SK-N-SH (cell line): ENCODE measurements around the gene RIC8B. TPM values are rescaled to one million over a fixed set of nuclear protein-coding genes. Genes with fewer than 3 reads are reported as not detected.

Source experiments
- CTCF ChIA-PET: fragments of 300-600, 350-600 bp; formaldehyde crosslinking; extraction: SDS; loops from one replicate; lab custom pipeline; 2021; lab: Yijun Ruan, JAX
- POLR2A ChIA-PET: fragments of 350-600 bp; sonication (Branson Sonifier 250); formaldehyde crosslinking; extraction: SDS; loops from one replicate; lab custom pipeline; 2020; ENCODE audit warnings: antibody characterized with exemption, inconsistent platforms; lab: Yijun Ruan, JAX
- DNase-seq: peaks from one replicate; pipeline ENCODE4 v3.0.0; 2012
- H2AFZ ChIP-seq: fragments of 200-600 bp; sonication (generic); 2 replicates; pipeline ENCODE4 v1.8.1; 2016; ENCODE audit warnings: antibody characterized with exemption, mild to moderate bottlenecking, low read depth
- H3F3A ChIP-seq: fragments of 200-600 bp; sonication (generic); replicated peaks from 2 replicates; pipeline ENCODE3; 2016; ENCODE audit warnings: antibody characterized with exemption, mild to moderate bottlenecking; ENCODE audit not compliant: insufficient read depth
- H3K27ac ChIP-seq, 2 experiments: fragments of 200-500 bp in 1 of 2; fragments of 200-600 bp in 1 of 2; sonication (Bioruptor generic) in 1 of 2; sonication (generic), shearing (Covaris generic) in 1 of 2; 2 replicates each; pipeline versions ENCODE4 v1.5.1 to v1.6.1; 2014 to 2016; ENCODE audit warnings: low read depth in 2 of 2, inconsistent platforms in 1 of 2, low read length in 1 of 2, mild to moderate bottlenecking in 1 of 2, mixed read lengths in 1 of 2
- H3K27me3 ChIP-seq: fragments of 200-600 bp; sonication (generic), shearing (Covaris generic); 2 replicates; pipeline ENCODE4 v1.6.1; 2016; ENCODE audit warnings: mixed run types; ENCODE audit not compliant: insufficient read depth
- H3K36me3 ChIP-seq, 2 experiments: fragments of 200-500 bp in 1 of 2; fragments of 200-600 bp in 1 of 2; sonication (Bioruptor generic) in 1 of 2; sonication (generic) in 1 of 2; replicated peaks in 1 of 2; 2 replicates each; pipeline versions ENCODE3 to v1.5.1; 2014 to 2016; ENCODE audit warnings: low read length in 1 of 2, mild to moderate bottlenecking in 1 of 2; ENCODE audit not compliant: insufficient read depth in 2 of 2, control insufficient read depth in 1 of 2
- H3K4me1 ChIP-seq, 2 experiments: fragments of 200-500 bp in 1 of 2; fragments of 200-600 bp in 1 of 2; sonication (Bioruptor generic) in 1 of 2; sonication (generic), shearing (Covaris generic) in 1 of 2; 2 replicates each; pipeline versions ENCODE4 v1.5.1 to v1.6.1; 2014 to 2016; ENCODE audit warnings: low read depth in 1 of 2, low read length in 1 of 2, mixed run types in 1 of 2; ENCODE audit not compliant: insufficient read depth in 2 of 2, control insufficient read depth in 1 of 2
- H3K4me2 ChIP-seq: fragments of 200-600 bp; sonication (generic), shearing (Covaris generic); 2 replicates; pipeline ENCODE4 v1.6.1; 2017; ENCODE audit warnings: mixed run types
- H3K4me3 ChIP-seq, 2 experiments: fragments of 200-500 bp in 1 of 2; fragments of 200-600 bp in 1 of 2; sonication (Bioruptor generic) in 1 of 2; sonication (generic), shearing (Covaris generic) in 1 of 2; 2 replicates each; pipeline versions ENCODE4 v1.5.1 to v1.8.1; 2014 to 2016; ENCODE audit warnings: low read depth in 2 of 2, inconsistent platforms in 1 of 2, low read length in 1 of 2, mild to moderate bottlenecking in 1 of 2, mixed read lengths in 1 of 2, moderate library complexity in 1 of 2
- H3K79me2 ChIP-seq: fragments of 200-600 bp; sonication (generic); 2 replicates; pipeline ENCODE4 v1.8.1; 2017; ENCODE audit warnings: mild to moderate bottlenecking; ENCODE audit not compliant: insufficient read depth
- H3K9ac ChIP-seq: fragments of 200-600 bp; sonication (generic); 2 replicates; pipeline ENCODE4 v1.6.1; 2017; ENCODE audit warnings: mixed run types
- H3K9me2 ChIP-seq: fragments of 200-600 bp; sonication (generic); 2 replicates; pipeline ENCODE4 v1.6.1; 2017; ENCODE audit warnings: mixed run types
- H3K9me3 ChIP-seq: fragments of 200-600 bp; sonication (generic); 2 replicates; pipeline ENCODE4 v1.6.1; 2017; ENCODE audit warnings: mixed run types, mild to moderate bottlenecking, moderate library complexity
- H4K20me1 ChIP-seq: fragments of 200-600 bp; sonication (generic); 2 replicates; pipeline ENCODE4 v1.6.1; 2017; ENCODE audit warnings: mild to moderate bottlenecking, mixed run types; ENCODE audit not compliant: insufficient read depth
- FOXM1 ChIP-seq: IDR thresholded peaks from 2 replicates; pipeline ENCODE4 v1.4.0; 2012; ENCODE audit warnings: low read depth, mild to moderate bottlenecking
- GABPA ChIP-seq: IDR thresholded peaks from 2 replicates; pipeline ENCODE4 v1.4.0; 2012; ENCODE audit warnings: low read depth, mild to moderate bottlenecking
- GATA2 ChIP-seq: sonication (generic); formaldehyde crosslinking; IDR thresholded peaks from 2 replicates; pipeline ENCODE4 v1.5.0; 2020; ENCODE audit warnings: mild to moderate bottlenecking, missing genetic modification reagents
- NRF1 ChIP-seq: IDR thresholded peaks from 2 replicates; pipeline ENCODE4 v1.6.1; 2012; ENCODE audit warnings: low read depth, mild to moderate bottlenecking, low read length
- RAD21 ChIP-seq: IDR thresholded peaks from 2 replicates; pipeline ENCODE4 v1.6.1; 2012; ENCODE audit warnings: mild to moderate bottlenecking, low read length
- RCOR1 ChIP-seq: fragments of 150-350 bp; IDR thresholded peaks from 2 replicates; pipeline ENCODE4 v1.6.1; 2017; ENCODE audit warnings: antibody characterized with exemption, low read length
- SIN3A ChIP-seq: IDR thresholded peaks from 2 replicates; pipeline ENCODE4 v1.6.1; 2012; ENCODE audit warnings: low read depth, mild to moderate bottlenecking, low read length, moderate library complexity, borderline replicate concordance
- SMC3 ChIP-seq: IDR thresholded peaks from 2 replicates; pipeline ENCODE4 v1.6.1; 2012; ENCODE audit warnings: low read depth, low read length, improper control_type of control experiment
- TAF1 ChIP-seq: IDR thresholded peaks from 2 replicates; pipeline ENCODE4 v1.6.1; 2012; ENCODE audit warnings: low read depth, mild to moderate bottlenecking, low read length, moderate library complexity, borderline replicate concordance
- YY1 ChIP-seq: IDR thresholded peaks from 2 replicates; pipeline ENCODE4 v1.4.0; 2012; ENCODE audit warnings: low read depth, mild to moderate bottlenecking
- WGBS: methylation state at CpG from one replicate; pipeline ENCODE4 v1.1.6; 2017; ENCODE audit warnings: low lambda C conversion rate; 5-methylcytosine and 5-hydroxymethylcytosine counted together
- polyA plus RNA-seq, 3 experiments: library from polyadenylated mRNA; depleted of rRNA; stranded (reverse); fragments of >200 nt; gene quantifications; 2 replicates each; pipeline ENCODE4 v1.2.3, GENCODE V29; 2012
- TF ChIP-seq, protein P1 (sequence below): IDR thresholded peaks from 2 replicates; pipeline ENCODE4 v1.4.0; 2012; ENCODE audit warnings: low read depth, borderline replicate concordance
- TF ChIP-seq, protein P2 (sequence below): IDR thresholded peaks from 2 replicates; pipeline ENCODE4 v1.4.0; 2012; ENCODE audit warnings: low read depth, borderline replicate concordance
- TF ChIP-seq, protein P3 (sequence below): IDR thresholded peaks from 2 replicates; pipeline ENCODE4 v1.4.0; 2012; ENCODE audit warnings: low read depth
- TF ChIP-seq, protein P4 (sequence below): fragments of 150-350 bp; IDR thresholded peaks from 2 replicates; pipeline ENCODE4 v1.6.1; 2016; ENCODE audit warnings: mild to moderate bottlenecking, low read depth, low read length

Gene RIC8B
- polyA plus RNA-seq, 1 of the 3 experiments (the other 2 are of a cell fraction) = 6.2 TPM

DNA sequence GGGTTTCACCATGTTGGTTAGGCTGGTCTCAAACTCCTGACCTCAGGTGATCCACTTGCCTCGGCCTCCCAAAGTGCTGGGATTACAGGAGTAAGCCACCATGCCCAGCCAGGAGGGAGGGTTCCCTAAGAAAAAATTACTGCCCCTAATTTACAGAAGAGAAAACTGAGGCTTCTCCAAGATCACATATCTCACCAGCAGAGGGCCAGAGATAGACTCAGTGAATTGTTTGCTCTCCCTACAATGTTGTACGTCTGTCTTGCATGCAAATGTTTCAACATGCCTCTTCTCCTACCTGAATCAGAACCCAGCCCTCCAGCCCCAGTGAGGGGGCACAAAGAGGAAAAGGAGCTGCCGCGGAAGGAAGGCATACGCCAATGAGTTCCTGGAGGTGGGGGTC is 132.9 kb downstream of the RIC8B start (continued):
- TF ChIP-seq GABPA = no peak
- no peak for TF ChIP-seq NRF1
- no peak for TF ChIP-seq GATA2
- TF ChIP-seq SIN3A = no peak
- TF ChIP-seq SMC3 = no peak
- TF ChIP-seq, all 33 proteins: peak for 0

DNA sequence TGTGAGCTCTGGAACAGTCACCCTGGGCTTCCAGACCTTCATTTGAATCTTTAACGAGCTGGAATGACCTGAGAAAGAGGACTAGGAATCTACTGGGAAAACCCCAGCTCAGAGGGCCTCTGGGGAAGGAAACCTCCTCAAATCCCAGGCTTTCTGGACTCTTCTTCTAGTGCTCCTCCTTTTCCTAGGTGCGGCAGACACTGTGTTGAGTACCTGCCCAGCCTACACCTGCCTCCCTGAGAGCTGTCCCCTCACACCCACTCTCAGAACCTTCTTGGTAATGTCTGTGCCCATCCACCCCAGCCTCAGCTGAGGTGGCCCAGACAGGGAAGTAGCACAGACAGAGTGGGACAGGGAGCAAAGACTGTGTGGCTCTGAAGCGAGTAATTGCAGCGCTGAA is 133.4 kb downstream of the RIC8B start:
- ChIA-PET POLR2A (no interaction called here), CTCF (interaction anchor here (1.3 to 12.9 kb wide), 2 partner anchors 13 to 551 kb away, joined by 5 to 88 read pairs; partner anchors contain the start of gene POLR3B)
- Histone ChIP-seq H3K9me2 (no peaks in the 10 kb centered on the region), H3K79me2 (no peaks in the 10 kb centered on the region), H2AFZ (no peak overlapping the region), H3K27ac (no peak overlapping the region), H3K4me2 (no peak overlapping the region), H3K27me3 (no peaks in the 10 kb centered on the region), H3F3A (no peaks in the 10 kb centered on the region), H4K20me1 (no peaks in the 10 kb centered on the region), H3K9ac (no peak overlapping the region), H3K36me3 (no peaks in the 10 kb centered on the region), H3K4me1 (no peaks in the 10 kb centered on the region; a peak in 1 of 4 replicates), H3K9me3 (no peaks in the 10 kb centered on the region), H3K4me3 (no peak overlapping the region)
- WGBS = 70% methylated on average over 3 of the region's 4 CpGs
- no peak for TF ChIP-seq YY1
- TF ChIP-seq, protein P1, sequence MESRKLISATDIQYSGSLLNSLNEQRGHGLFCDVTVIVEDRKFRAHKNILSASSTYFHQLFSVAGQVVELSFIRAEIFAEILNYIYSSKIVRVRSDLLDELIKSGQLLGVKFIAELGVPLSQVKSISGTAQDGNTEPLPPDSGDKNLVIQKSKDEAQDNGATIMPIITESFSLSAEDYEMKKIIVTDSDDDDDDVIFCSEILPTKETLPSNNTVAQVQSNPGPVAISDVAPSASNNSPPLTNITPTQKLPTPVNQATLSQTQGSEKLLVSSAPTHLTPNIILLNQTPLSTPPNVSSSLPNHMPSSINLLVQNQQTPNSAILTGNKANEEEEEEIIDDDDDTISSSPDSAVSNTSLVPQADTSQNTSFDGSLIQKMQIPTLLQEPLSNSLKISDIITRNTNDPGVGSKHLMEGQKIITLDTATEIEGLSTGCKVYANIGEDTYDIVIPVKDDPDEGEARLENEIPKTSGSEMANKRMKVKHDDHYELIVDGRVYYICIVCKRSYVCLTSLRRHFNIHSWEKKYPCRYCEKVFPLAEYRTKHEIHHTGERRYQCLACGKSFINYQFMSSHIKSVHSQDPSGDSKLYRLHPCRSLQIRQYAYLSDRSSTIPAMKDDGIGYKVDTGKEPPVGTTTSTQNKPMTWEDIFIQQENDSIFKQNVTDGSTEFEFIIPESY = no peak
- no peak for TF ChIP-seq RCOR1
- TF ChIP-seq, protein P2, sequence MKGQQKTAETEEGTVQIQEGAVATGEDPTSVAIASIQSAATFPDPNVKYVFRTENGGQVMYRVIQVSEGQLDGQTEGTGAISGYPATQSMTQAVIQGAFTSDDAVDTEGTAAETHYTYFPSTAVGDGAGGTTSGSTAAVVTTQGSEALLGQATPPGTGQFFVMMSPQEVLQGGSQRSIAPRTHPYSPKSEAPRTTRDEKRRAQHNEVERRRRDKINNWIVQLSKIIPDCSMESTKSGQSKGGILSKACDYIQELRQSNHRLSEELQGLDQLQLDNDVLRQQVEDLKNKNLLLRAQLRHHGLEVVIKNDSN = no peak
- no peak for TF ChIP-seq FOXM1
- TF ChIP-seq SMC3 = no peak
- TF ChIP-seq TAF1 = no peak
- no peak for DNase-seq

DNA sequence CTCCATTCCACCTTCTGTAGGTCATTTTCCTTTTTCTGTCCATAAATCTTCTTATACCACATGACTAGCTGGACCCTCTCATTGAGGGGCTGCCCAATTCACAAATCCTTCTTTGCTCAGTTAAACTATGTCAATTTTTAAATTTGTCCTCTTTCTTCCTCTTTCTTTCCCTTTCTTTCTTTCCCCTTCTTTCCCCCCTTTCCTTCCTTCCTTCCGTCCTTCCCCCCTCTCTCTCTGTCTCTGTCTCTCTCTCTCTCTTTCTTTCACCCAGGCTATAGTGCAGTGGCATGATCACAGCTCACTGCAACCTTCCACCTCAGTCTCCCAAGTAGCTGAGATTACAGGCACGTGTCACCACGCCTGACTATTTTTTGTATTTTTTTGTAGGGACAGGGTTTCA is 134.1 kb downstream of the RIC8B start:
- H3K9ac ChIP-seq = no peak overlapping the region
- H3K9me2 ChIP-seq = no peaks in the 10 kb centered on the region
- POLR2A ChIA-PET = no interaction called here
- no peak overlapping the region for H3K27ac ChIP-seq
- no peaks in the 10 kb centered on the region for H3F3A ChIP-seq
- DNase-seq = no peak
- H3K9me3 ChIP-seq = no peaks in the 10 kb centered on the region
- no peaks in the 10 kb centered on the region for H3K4me1 ChIP-seq
- WGBS = 73% methylated on average over 3 of the region's 3 CpGs
- H3K36me3 ChIP-seq = no peaks in the 10 kb centered on the region
- no peak overlapping the region for H3K4me3 ChIP-seq
- no peaks in the 10 kb centered on the region for H4K20me1 ChIP-seq
- CTCF ChIA-PET = interaction anchor here (1.3 to 12.9 kb wide), 2 partner anchors 12 to 551 kb away, joined by 5 to 88 read pairs; partner anchors contain the start of gene POLR3B
- H3K79me2 ChIP-seq = no peaks in the 10 kb centered on the region
- TF ChIP-seq RAD21 (no peak), SMC3 (no peak)
- TF ChIP-seq, protein P3, sequence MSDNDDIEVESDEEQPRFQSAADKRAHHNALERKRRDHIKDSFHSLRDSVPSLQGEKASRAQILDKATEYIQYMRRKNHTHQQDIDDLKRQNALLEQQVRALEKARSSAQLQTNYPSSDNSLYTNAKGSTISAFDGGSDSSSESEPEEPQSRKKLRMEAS = no peak
- TF ChIP-seq, protein P4, sequence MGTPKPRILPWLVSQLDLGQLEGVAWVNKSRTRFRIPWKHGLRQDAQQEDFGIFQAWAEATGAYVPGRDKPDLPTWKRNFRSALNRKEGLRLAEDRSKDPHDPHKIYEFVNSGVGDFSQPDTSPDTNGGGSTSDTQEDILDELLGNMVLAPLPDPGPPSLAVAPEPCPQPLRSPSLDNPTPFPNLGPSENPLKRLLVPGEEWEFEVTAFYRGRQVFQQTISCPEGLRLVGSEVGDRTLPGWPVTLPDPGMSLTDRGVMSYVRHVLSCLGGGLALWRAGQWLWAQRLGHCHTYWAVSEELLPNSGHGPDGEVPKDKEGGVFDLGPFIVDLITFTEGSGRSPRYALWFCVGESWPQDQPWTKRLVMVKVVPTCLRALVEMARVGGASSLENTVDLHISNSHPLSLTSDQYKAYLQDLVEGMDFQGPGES = no peak
- no peak overlapping the region for H3K4me2 ChIP-seq
- H2AFZ ChIP-seq = no peak overlapping the region
- H3K27me3 ChIP-seq = no peaks in the 10 kb centered on the region
